NB4 (cell line): ENCODE measurements around the gene PRR14.

ENCODE experiments used
- MAX ChIP-seq: IDR thresholded peaks from 2 replicates; pipeline ENCODE4 v1.6.1; 2011; ENCODE audit warnings: low read depth, low read length
- MYC ChIP-seq: IDR thresholded peaks from 2 replicates; pipeline ENCODE4 v1.6.1; 2011; ENCODE audit warnings: low read depth, low read length
- POLR2A ChIP-seq: IDR thresholded peaks from 2 replicates; pipeline ENCODE4 v1.6.1; 2011; ENCODE audit warnings: mild to moderate bottlenecking; ENCODE audit not compliant: insufficient read length; ENCODE audit errors: extremely low read depth
- TF ChIP-seq, protein P1 (sequence below): IDR thresholded peaks from one replicate; pipeline ENCODE4 v1.5.1; 2012; ENCODE audit warnings: low read depth, low read length

- TF ChIP-seq MAX (no peak), POLR2A (no peak), MYC (no peak)
- TF ChIP-seq, protein P1, sequence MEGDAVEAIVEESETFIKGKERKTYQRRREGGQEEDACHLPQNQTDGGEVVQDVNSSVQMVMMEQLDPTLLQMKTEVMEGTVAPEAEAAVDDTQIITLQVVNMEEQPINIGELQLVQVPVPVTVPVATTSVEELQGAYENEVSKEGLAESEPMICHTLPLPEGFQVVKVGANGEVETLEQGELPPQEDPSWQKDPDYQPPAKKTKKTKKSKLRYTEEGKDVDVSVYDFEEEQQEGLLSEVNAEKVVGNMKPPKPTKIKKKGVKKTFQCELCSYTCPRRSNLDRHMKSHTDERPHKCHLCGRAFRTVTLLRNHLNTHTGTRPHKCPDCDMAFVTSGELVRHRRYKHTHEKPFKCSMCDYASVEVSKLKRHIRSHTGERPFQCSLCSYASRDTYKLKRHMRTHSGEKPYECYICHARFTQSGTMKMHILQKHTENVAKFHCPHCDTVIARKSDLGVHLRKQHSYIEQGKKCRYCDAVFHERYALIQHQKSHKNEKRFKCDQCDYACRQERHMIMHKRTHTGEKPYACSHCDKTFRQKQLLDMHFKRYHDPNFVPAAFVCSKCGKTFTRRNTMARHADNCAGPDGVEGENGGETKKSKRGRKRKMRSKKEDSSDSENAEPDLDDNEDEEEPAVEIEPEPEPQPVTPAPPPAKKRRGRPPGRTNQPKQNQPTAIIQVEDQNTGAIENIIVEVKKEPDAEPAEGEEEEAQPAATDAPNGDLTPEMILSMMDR, result no peak
These were observed 5.0 kb upstream of the PRR14 start for GRCh38 chr16:30645727-30646126.
